Tongue (tissue), 2 donors: ENCODE measurements around the gene KCNIP1. TPM values are rescaled to one million over a fixed set of nuclear protein-coding genes. Genes with fewer than 3 reads are reported as not detected.

Source experiments
- DNase-seq: peaks from one replicate; pipeline ENCODE4 v3.0.0-alpha.2; 2015
- total RNA-seq: library from RNA; depleted of rRNA; stranded (reverse); fragments of >200 nt; gene quantifications from one replicate; pipeline ENCODE4 v1.2.3, GENCODE V29; 2014

The KCNIP1 gene
- total RNA-seq, 1 donor from 2014 or later = 4.2 TPM

- no peak for DNase-seq
Observed at GRCh38 chr5:170715141-170715540, 211.3 kb downstream of the KCNIP1 start.

GRCh38 chr5:170716396-170716795 is 212.6 kb downstream of the KCNIP1 start:
- no peak for DNase-seq

- no peak for DNase-seq
Observed at GRCh38 chr5:170719551-170719950, 215.7 kb downstream of the KCNIP1 start.

GRCh38 chr5:170720179-170720578 is 216.4 kb downstream of the KCNIP1 start:
- no peak for DNase-seq

DNA sequence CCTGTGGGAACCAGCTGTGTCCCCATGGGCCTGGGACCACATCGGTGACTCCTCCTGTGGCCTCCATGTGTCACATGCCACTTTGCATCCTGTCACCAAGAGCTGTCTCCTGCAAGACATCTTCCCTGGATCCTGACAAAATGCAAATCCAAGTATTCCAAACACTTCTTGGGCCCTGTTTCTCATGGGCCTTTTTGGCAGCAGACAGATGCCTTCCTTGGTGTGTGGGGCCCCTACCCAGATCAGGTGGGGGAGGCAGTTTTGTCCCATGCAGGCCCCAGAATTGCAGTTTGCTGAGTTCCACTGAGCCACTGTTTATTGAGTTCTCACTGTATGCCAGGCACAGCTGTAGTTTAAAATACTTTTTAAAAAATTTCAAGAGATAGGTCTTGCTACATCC is 217.2 kb downstream of the KCNIP1 start:
- DNase-seq = no peak

- no peak for DNase-seq
Observed at GRCh38 chr5:170721681-170722080, 217.9 kb downstream of the KCNIP1 start.

DNA sequence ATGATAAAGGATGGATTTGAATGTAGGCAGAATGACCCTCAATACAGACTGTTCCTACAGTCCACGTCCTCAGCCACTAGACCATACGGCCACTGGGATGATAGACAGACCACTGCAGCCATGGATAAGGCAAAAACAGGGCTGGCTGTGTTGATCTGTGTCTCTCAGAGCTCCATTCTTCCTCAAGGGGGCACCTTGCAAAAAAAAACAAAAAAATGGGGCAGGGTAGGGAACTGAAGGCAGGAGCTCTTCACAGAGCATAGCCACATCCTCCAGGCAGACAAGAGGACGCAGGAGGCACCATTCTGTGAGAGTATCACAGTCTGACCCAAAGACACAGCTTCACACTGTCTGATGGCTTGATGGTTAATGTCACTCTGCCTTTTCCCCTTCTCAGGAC is 218.5 kb downstream of the KCNIP1 start:
- no peak for DNase-seq

- DNase-seq = no peak
Observed at GRCh38 chr5:170731052-170731451, 227.2 kb downstream of the KCNIP1 start.

- no peak for DNase-seq
Observed at GRCh38 chr5:170732685-170733084, 228.9 kb downstream of the KCNIP1 start.

DNA sequence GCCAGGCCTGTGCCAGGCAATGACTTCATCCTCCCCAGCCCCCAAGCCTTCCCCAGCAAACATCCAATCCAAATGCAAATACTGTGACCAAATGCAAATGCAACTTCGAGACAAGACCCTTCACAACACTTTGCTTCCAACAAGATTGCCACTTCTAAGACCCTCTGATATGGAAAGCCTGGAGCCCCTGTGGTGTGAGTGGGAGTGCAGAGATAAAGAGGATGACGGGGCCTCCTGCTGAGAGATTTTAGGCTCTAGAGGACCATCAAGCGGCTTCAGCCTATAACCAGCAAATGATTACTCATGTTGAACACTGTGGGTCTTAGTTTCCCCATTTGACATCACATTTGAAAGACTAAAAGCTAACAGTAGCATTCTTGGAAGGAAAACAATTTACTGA is 233.1 kb downstream of the KCNIP1 start:
- DNase-seq = no peak

DNA sequence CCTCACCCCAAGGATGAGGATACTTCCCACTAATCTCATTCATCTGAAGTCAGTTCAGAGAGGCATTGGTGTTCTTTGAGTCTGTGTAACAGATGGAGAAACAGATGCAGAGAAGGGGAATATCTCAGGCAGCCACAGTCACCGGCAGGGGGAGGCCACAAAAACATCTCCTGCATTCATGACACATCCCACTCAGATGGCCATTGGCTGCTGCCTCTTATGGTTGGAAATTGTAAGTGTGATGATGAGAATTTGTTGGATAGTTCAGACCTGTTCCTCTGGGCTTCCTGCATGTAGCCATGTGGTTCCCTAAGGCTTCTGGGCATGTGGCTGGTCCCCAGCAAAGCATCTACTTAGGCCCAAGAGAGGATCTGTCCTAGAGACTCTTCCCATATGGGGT is 233.8 kb downstream of the KCNIP1 start:
- no peak for DNase-seq

GRCh38 chr5:170738840-170739239 is 235.0 kb downstream of the KCNIP1 start:
- DNase-seq = no peak

DNA sequence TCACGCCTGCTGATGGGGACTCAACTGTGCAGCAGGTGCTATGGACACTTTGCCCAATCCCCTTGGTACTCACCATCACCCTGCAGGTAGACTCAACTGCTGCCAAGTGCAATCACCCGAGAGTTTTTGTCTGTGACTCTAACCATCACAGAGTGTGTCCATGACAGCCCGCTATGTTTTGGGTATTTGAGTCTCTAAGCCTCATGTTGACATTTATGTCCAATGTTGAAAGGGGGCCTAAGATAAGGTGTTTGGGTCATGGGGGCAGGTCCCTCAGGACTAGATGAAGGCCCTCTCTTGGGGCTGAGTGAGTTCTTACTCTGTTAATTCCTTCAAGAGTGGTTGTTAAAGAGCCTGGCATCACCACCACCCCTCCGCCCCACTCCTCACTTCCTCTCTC is 235.6 kb downstream of the KCNIP1 start:
- DNase-seq = no peak

GRCh38 chr5:170740551-170741205 is 236.9 kb downstream of the KCNIP1 start:
- DNase-seq = no peak

DNA sequence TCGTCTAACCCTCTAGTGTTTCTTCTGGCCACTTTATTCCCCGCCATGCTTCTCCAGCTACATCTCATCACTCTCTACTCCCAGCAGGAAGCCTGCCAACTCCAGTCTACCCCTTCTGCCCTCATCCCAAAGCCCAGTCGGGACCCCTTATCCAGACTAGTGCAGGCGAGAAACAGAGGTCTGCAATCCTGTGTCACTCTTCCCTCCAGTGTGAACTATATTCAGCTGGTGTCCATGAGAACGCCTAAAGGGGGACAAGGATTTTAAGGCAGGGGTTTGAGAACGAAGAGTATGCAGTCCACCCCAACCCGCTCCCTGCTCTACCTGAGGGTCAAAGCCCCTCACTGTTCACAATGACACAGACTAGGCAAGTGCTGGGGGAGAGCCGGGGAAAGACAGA is 238.0 kb downstream of the KCNIP1 start:
- DNase-seq = no peak

GRCh38 chr5:170743876-170744212 is 240.0 kb downstream of the KCNIP1 start:
- DNase-seq = no peak

DNA sequence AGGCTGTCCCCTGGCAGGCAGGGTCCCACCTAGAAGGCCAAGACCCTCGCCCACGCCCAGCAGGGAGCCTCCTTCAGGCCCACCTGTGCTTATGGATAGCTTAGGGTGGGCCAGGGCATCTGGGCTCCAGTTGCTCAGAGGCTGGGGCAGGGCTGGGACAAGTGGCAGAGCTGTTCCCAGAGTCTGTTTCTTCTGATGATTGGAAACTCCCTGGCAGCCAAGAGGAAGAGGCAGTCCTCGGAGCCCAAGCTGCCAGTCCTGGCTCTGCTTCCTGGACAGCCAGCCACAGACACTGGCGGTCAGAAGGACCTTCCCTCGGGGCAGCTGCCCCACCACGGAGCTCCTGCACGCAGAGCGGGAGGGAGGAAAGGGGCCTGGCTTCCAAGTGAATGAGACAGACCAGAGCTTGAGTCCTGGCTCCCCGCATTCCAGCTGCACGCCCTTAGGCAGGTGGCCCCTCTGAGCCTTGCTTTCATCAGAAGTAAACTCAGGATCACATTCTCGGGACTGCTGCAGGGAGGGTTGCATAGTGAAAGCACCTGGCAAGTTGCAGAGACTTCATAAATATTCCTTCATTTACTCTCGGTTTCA is 241.8 kb downstream of the KCNIP1 start:
- DNase-seq = peak; percentile 74

- no peak for DNase-seq
Observed at GRCh38 chr5:170746075-170746960, 242.5 kb downstream of the KCNIP1 start.

GRCh38 chr5:170746961-170747340 is 243.1 kb downstream of the KCNIP1 start:
- no peak for DNase-seq

DNA sequence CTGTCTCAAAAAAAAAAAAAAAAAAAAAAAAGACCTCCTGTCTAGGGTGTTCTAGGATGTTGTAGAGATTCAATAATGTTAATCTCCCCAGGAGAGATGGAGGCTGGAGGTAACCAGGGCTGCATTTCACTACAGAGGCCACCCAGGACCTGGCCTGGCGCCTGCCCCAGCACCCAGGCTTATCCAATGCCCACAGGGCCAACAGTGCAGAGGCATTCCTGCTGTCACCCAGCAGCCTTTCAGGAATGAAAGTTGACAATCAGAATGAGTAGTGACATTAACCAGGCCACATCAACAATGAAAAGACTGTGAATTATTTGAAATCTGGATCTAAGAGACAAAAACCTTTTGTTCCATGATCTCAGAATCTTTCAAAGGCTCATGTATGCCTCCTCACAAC is 243.5 kb downstream of the KCNIP1 start:
- no peak for DNase-seq

GRCh38 chr5:170747851-170748250 is 244.0 kb downstream of the KCNIP1 start:
- DNase-seq = no peak

- DNase-seq = peak; percentile 52
Observed at GRCh38 chr5:170748951-170749471, 245.2 kb downstream of the KCNIP1 start.

GRCh38 chr5:170749911-170750431 is 246.2 kb downstream of the KCNIP1 start:
- DNase-seq = no peak
